Endothelial cell of umbilical vein (primary cell): Measurements from ENCODE around the gene UCKL1. TPM values are rescaled to one million over a fixed set of nuclear protein-coding genes. Genes with fewer than 3 reads are reported as not detected.

Experiments
- Bru-seq: library from RNA; stranded (reverse); fragments of 400-500 nt; gene quantifications from one replicate; lab custom pipeline; 2021; lab: Mats Ljungman, UMichigan
- BruChase-seq, 2 experiments: library from RNA; stranded (reverse); fragments of 400-500 nt; gene quantifications; one replicate each; lab custom pipeline; 2021; lab: Mats Ljungman, UMichigan
- BruUV-seq: library from RNA; stranded (reverse); fragments of 400-500 nt; replicated peaks from 2 replicates; lab custom pipeline; 2021; lab: Mats Ljungman, UMichigan
- CTCF ChIA-PET: fragments of 300-600, 350-600 bp; sonication (Branson Sonifier 250); formaldehyde crosslinking; loops from one replicate; lab custom pipeline; 2021; ENCODE audit warnings: antibody characterized with exemption, inconsistent platforms; lab: Charles Lee
- POLR2A ChIA-PET: fragments of 300-600, 350-600 bp; sonication (Branson Sonifier 250); formaldehyde crosslinking; loops from one replicate; lab custom pipeline; 2021; ENCODE audit warnings: antibody characterized with exemption, inconsistent platforms; lab: Charles Lee
- DNase-seq: peaks from one replicate; pipeline ENCODE4 v3.0.0-alpha.2; 2011; ENCODE audit warnings: low read depth, low spot score
- FAIRE-seq: peaks from 2 replicates; lab custom pipeline; 2011; peaks lifted over from hg19 to GRCh38; lab: Jason Lieb, UNC
- H2AFZ ChIP-seq: 2 replicates; pipeline ENCODE4 v1.6.0; 2012; ENCODE audit warnings: low read depth, low read length, control low read depth, inconsistent platforms
- H3K27ac ChIP-seq: 2 replicates; pipeline ENCODE4 v1.5.1; 2011; ENCODE audit warnings: low read depth, mild to moderate bottlenecking, control low read depth, low read length, moderate library complexity; ENCODE audit not compliant: insufficient read depth
- H3K27me3 ChIP-seq, 2 experiments: 2 replicates each; pipeline versions ENCODE4 v1.6.0 to v1.6.1; 2011; ENCODE audit warnings: low read length in 2 of 2, mixed read lengths in 1 of 2; ENCODE audit not compliant: control insufficient read depth in 2 of 2, insufficient read depth in 2 of 2
- H3K36me3 ChIP-seq, 2 experiments: 2 replicates in 1 of 2; 3 replicates in 1 of 2; pipeline ENCODE4 v1.5.1; 2011; ENCODE audit warnings: low read length in 2 of 2, mild to moderate bottlenecking in 1 of 2, moderate library complexity in 1 of 2; ENCODE audit not compliant: control insufficient read depth in 2 of 2, insufficient read depth in 2 of 2; ENCODE audit errors: extremely low read depth in 1 of 2
- H3K4me1 ChIP-seq: 3 replicates; pipeline ENCODE4 v1.5.1; 2011; ENCODE audit warnings: mild to moderate bottlenecking, low read length; ENCODE audit not compliant: control insufficient read depth, insufficient read depth; ENCODE audit errors: extremely low read depth
- H3K4me2 ChIP-seq: 2 replicates; pipeline ENCODE4 v1.6.1; 2011; ENCODE audit warnings: low read length, control low read depth, mixed read lengths; ENCODE audit not compliant: insufficient read depth
- H3K4me3 ChIP-seq, 3 experiments: fragments of 200-600 bp in 1 of 3; sonication (generic), shearing (Covaris generic) in 1 of 3; replicated peaks in 1 of 3; 2 replicates each; pipeline ENCODE4 v1.5.1; 2011 to 2016; ENCODE audit warnings: control low read depth in 3 of 3, low read length in 3 of 3, mild to moderate bottlenecking in 2 of 3, inconsistent platforms in 1 of 3, low read depth in 1 of 3, moderate library complexity in 1 of 3; ENCODE audit not compliant: insufficient read depth in 1 of 3
- H3K79me2 ChIP-seq: 2 replicates; pipeline ENCODE4 v1.6.0; 2012; ENCODE audit warnings: low read length, inconsistent platforms; ENCODE audit not compliant: control insufficient read depth, insufficient read depth
- H3K9ac ChIP-seq: replicated peaks from 2 replicates; pipeline ENCODE3; 2011; ENCODE audit warnings: low read length, control low read depth; ENCODE audit not compliant: insufficient read depth; ENCODE audit errors: extremely low read depth
- H3K9me1 ChIP-seq: replicated peaks from 3 replicates; pipeline ENCODE4 v1.6.0; 2011; ENCODE audit warnings: mild to moderate bottlenecking, low read length; ENCODE audit not compliant: control insufficient read depth, insufficient read depth; ENCODE audit errors: extremely low read depth
- H3K9me3 ChIP-seq: replicated peaks from 2 replicates; pipeline ENCODE4 v1.5.1; 2012; ENCODE audit warnings: low read length, inconsistent platforms; ENCODE audit not compliant: control insufficient read depth, insufficient read depth
- H4K20me1 ChIP-seq: replicated peaks from 2 replicates; pipeline ENCODE3; 2011; ENCODE audit warnings: mild to moderate bottlenecking, low read length; ENCODE audit not compliant: control insufficient read depth, insufficient read depth; ENCODE audit errors: extremely low read depth
- EZH2 ChIP-seq: IDR thresholded peaks from 2 replicates; pipeline ENCODE4 v1.6.1; 2012; ENCODE audit warnings: borderline replicate concordance, low read depth, mild to moderate bottlenecking, moderate library complexity, low read length, inconsistent platforms; ENCODE audit not compliant: severe bottlenecking
- FOS ChIP-seq: IDR thresholded peaks from 2 replicates; pipeline ENCODE4 v1.6.1; 2011; ENCODE audit warnings: mild to moderate bottlenecking, low read length, moderate library complexity, borderline replicate concordance; ENCODE audit not compliant: insufficient read depth
- GATA2 ChIP-seq: IDR thresholded peaks from 2 replicates; pipeline ENCODE4 v1.7.0; 2011; ENCODE audit warnings: low read depth, mild to moderate bottlenecking, moderate library complexity, mixed read lengths, low read length; ENCODE audit not compliant: insufficient read length, insufficient read depth
- JUN ChIP-seq: IDR thresholded peaks from 2 replicates; pipeline ENCODE4 v1.6.1; 2011; ENCODE audit warnings: borderline replicate concordance, low read depth; ENCODE audit not compliant: insufficient read length, insufficient read depth
- MAX ChIP-seq: IDR thresholded peaks from 2 replicates; pipeline ENCODE4 v1.6.1; 2011; ENCODE audit not compliant: insufficient read depth, insufficient read length
- MYC ChIP-seq: IDR thresholded peaks from one replicate; pipeline ENCODE4 v1.6.1; 2011; ENCODE audit warnings: mild to moderate bottlenecking, low read depth, low read length
- POLR2A ChIP-seq: IDR thresholded peaks from 2 replicates; pipeline ENCODE4 v1.6.1; 2012; ENCODE audit warnings: low read depth, mild to moderate bottlenecking, control low read depth, low read length
- POLR2AphosphoS5 ChIP-seq: IDR thresholded peaks from 2 replicates; pipeline ENCODE4 v1.6.1; 2012; ENCODE audit warnings: low read depth, mild to moderate bottlenecking, control low read depth, low read length, moderate library complexity; ENCODE audit not compliant: insufficient read depth
- dilution Hi-C: fragments of 300-500 bp; cut with MboI; formaldehyde crosslinking; loops from one replicate; pipeline ENCODE4 v1.15.0; 2019; ENCODE audit warnings: low sequenced_read_pairs; ENCODE audit not compliant: extremely low pct_ligation_motif_present
- intact Hi-C: fragments of 100-400 bp; cut with micrococcal nuclease; formaldehyde crosslinking; loops from one replicate; pipeline ENCODE4 v1.10.0; 2022
- long read RNA-seq: library from polyadenylated mRNA; stranded (forward); transcript quantifications from one replicate; pipeline ENCODE4 v2.0.0, GENCODE V29; 2021
- polyA minus RNA-seq, 3 experiments: library from RNA; depleted of rRNA, polyadenylated mRNA; stranded (reverse); fragments of >200 nt; gene quantifications; 1 replicate in 1 of 3; 2 replicates in 2 of 3; pipeline ENCODE4 v1.2.3, GENCODE V29; 2011
- polyA plus RNA-seq, 4 experiments: library from polyadenylated mRNA; depleted of rRNA in 3 of 4; stranded (reverse) in 3 of 4; unstranded in 1 of 4; fragments of >200 nt; gene quantifications; 2 replicates each; pipeline versions ENCODE4 v1.2.1 to v1.2.3, GENCODE V29; 2011 to 2012; ENCODE audit warnings: missing spikeins in 1 of 4
- total RNA-seq: library from RNA; stranded (reverse); gene quantifications from 2 replicates; pipeline ENCODE4 v1.2.3, GENCODE V29; 2021
- TF ChIP-seq, protein P1 (sequence below), 2 donors: IDR thresholded peaks; 1 replicate in 1 of 2; 2 replicates in 1 of 2; pipeline ENCODE4 v1.5.1; 2011; ENCODE audit warnings: low read length in 2 of 2, mild to moderate bottlenecking in 2 of 2, moderate library complexity in 2 of 2, control low read depth in 1 of 2, inconsistent platforms in 1 of 2, low read depth in 1 of 2; ENCODE audit not compliant: insufficient read depth in 1 of 2; ENCODE audit errors: extremely low read depth in 1 of 2

UCKL1 gene
- total RNA-seq (51.1 TPM in 2 replicates), polyA plus RNA-seq (78.8 and 113 TPM in 2 replicates), polyA minus RNA-seq (38.5 and 50.7 TPM in 2 replicates), Bru-seq, nascent RNA (percentile 58 among the genes with signal in this experiment), BruChase-seq, experiment 1, labeled RNA remaining after a 6-hour chase (percentile 87 among the genes with signal in this experiment), BruChase-seq, experiment 2, labeled RNA remaining after a 2-hour chase (percentile 85 among the genes with signal in this experiment)
- polyA plus RNA-seq (2011; cell fraction: cytosol; rRNA removed), result 47.3 and 58.0 TPM in 2 replicates
- polyA plus RNA-seq (2011; cell fraction: nucleus; rRNA removed), result 131 and 167 TPM in 2 replicates
- polyA plus RNA-seq (2012), result 27.4 and 36.1 TPM in 2 replicates
- polyA minus RNA-seq (2011; cell fraction: cytosol; rRNA and poly(A)+ RNA removed), result 28.2 TPM
- polyA minus RNA-seq (2011; cell fraction: nucleus; rRNA and poly(A)+ RNA removed), result 42.7 and 46.8 TPM in 2 replicates
- long read RNA-seq, partial matches to known transcripts, result 39 of 122 reads
- long read RNA-seq, other reads (novel, unspliced or antisense), result 83 of 122 reads

- ChIA-PET POLR2A (interaction anchor here (0.6 kb wide), 1 partner anchor 382 kb away, joined by 5 read pairs; the partner anchor contains the start of gene HELZ2), CTCF (interaction anchor here (0.7 to 1.7 kb wide), 13 partner anchors 12 to 418 kb away, joined by 3 to 9 read pairs (median 5); partner anchors contain the start of genes PRPF6, PTK6 and TPD52L2)
- peak within 1 kb of the TSS; percentile 26 for H3K4me2 ChIP-seq
- intact Hi-C loops, result loop anchor here (1.0 to 5.0 kb wide), 4 partner anchors 16 to 249 kb away; partner anchors contain the start of genes ARFRP1 and ZGPAT
- H3K36me3 ChIP-seq, result peaks cover 0 to 10% of the 10 kb centered on the region in 2 experiments
- peak within 1 kb of the TSS; percentile 83 for H2AFZ ChIP-seq
- dilution Hi-C loops, result no loop called here
- peak; percentile 93 for DNase-seq
- peak; percentile 80 for FAIRE-seq
- H3K4me1 ChIP-seq, result peaks cover 10% of the 10 kb centered on the region
- no peaks in the 10 kb centered on the region for H3K9me1 ChIP-seq
- H3K27ac ChIP-seq, result peak within 1 kb of the TSS; percentile 42
- no TSS peak for BruUV-seq
- no peaks in the 10 kb centered on the region for H4K20me1 ChIP-seq
- H3K27me3 ChIP-seq, result no peaks in the 10 kb centered on the region
- peaks cover 40% of the 10 kb centered on the region for H3K79me2 ChIP-seq
- H3K4me3 ChIP-seq, result peak within 1 kb of the TSS; percentile 38 to 78 (median 76)
- TF ChIP-seq MYC (peak; percentile 42), JUN (no peak), POLR2AphosphoS5 (peak; percentile 93), FOS (no peak), POLR2A (peak; percentile 89), GATA2 (no peak), EZH2 (no peak), MAX (peak; percentile 89)
- TF ChIP-seq, protein P1, sequence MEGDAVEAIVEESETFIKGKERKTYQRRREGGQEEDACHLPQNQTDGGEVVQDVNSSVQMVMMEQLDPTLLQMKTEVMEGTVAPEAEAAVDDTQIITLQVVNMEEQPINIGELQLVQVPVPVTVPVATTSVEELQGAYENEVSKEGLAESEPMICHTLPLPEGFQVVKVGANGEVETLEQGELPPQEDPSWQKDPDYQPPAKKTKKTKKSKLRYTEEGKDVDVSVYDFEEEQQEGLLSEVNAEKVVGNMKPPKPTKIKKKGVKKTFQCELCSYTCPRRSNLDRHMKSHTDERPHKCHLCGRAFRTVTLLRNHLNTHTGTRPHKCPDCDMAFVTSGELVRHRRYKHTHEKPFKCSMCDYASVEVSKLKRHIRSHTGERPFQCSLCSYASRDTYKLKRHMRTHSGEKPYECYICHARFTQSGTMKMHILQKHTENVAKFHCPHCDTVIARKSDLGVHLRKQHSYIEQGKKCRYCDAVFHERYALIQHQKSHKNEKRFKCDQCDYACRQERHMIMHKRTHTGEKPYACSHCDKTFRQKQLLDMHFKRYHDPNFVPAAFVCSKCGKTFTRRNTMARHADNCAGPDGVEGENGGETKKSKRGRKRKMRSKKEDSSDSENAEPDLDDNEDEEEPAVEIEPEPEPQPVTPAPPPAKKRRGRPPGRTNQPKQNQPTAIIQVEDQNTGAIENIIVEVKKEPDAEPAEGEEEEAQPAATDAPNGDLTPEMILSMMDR (IDR thresholded peaks at IDR 0.05; ENCODE audit: extremely low read depth in 1 of 2, insufficient read depth in 1 of 2, low read depth in 1 of 2, low read length in 2 of 2), result no peak
- H3K9me3 ChIP-seq, result no peaks in the 10 kb centered on the region
- H3K9ac ChIP-seq, result peak within 1 kb of the TSS; percentile 82
Measured at GRCh38 chr20:63955827-63956663, at the start of gene UCKL1. TSS of gene UCKL1 (minus strand) at chr20:63956416. CDS start at chr20:63956372, 44 bp downstream.
